K562 (cell line): Measurements from ENCODE around the gene VWA7. TPM values are rescaled to one million over a fixed set of nuclear protein-coding genes. Genes with fewer than 3 reads are reported as not detected.
A peak's percentile ranks its signal among the peaks of the same experiment; 100 is the strongest.

Experiments
- CBX8 ChIP-seq: fragments of 200-600 bp; sonication (generic); IDR thresholded peaks from 2 replicates; pipeline ENCODE4 v1.6.1; 2012; ENCODE audit warnings: borderline replicate concordance, mixed run types, low read depth, mild to moderate bottlenecking, moderate library complexity, mixed read lengths, low read length, control low read depth, inconsistent platforms; ENCODE audit not compliant: poor library complexity, severe bottlenecking; ENCODE audit errors: extremely low read depth
- CHD7 ChIP-seq: fragments of 200-600 bp; sonication (generic); IDR thresholded peaks from one replicate; pipeline ENCODE4 v1.6.1; 2012; ENCODE audit warnings: mild to moderate bottlenecking, low read depth, low read length, inconsistent platforms
- NRF1 ChIP-seq, 2 experiments: fragments of 450-650 bp; IDR thresholded peaks in 1 of 2; conservative IDR thresholded peaks in 1 of 2; 2 replicates each; pipeline ENCODE4 v1.6.1; 2014; ENCODE audit warnings: mild to moderate bottlenecking in 2 of 2
- SMC3 ChIP-seq: conservative IDR thresholded peaks from 2 replicates; pipeline ENCODE4 v1.6.1; 2011; ENCODE audit warnings: low read depth, low read length, improper control_type of control experiment; ENCODE audit not compliant: insufficient read depth
- ZNF274 ChIP-seq: IDR thresholded peaks from 2 replicates; pipeline ENCODE4 v1.6.1; 2011; ENCODE audit warnings: low read depth, mild to moderate bottlenecking, low read length, moderate library complexity, borderline replicate concordance
- ZNF431 ChIP-seq: sonication (generic); formaldehyde crosslinking; IDR thresholded peaks from 2 replicates; pipeline ENCODE4 v1.8.0; 2022; ENCODE audit warnings: mild to moderate bottlenecking, missing genetic modification reagents
- ZNF764 ChIP-seq: fragments of 250-450 bp; sonication (Bioruptor Pico); IDR thresholded peaks from 2 replicates; pipeline ENCODE4 v1.4.0; 2020; ENCODE audit warnings: low read depth, mild to moderate bottlenecking, moderate library complexity
- polyA plus RNA-seq, 8 experiments: library from polyadenylated mRNA; depleted of rRNA in 4 of 8; stranded (reverse) in 5 of 8; unstranded in 3 of 8; fragments of >200 nt; fragmentation: Nextera tagmentation in 2 of 8; fragmentation: Illumina TruSeq in 1 of 8; extraction: Ambion mirVana in 2 of 8; extraction: Trizol in 1 of 8; gene quantifications; 2 replicates each; pipeline versions ENCODE4 v1.2.1 to v1.2.3, GENCODE V29; 2011 to 2014; ENCODE audit warnings: inconsistent platforms in 1 of 8, missing spikeins in 1 of 8
- total RNA-seq, 7 experiments: library from RNA; depleted of rRNA in 6 of 7; stranded (reverse); fragments of >200 nt in 6 of 7; fragmentation: Illumina TruSeq in 2 of 7; extraction: Trizol in 2 of 7; gene quantifications; 2 replicates each; pipeline versions ENCODE4 v1.2.1 to v1.2.3, GENCODE V29; 2011 to 2021; ENCODE audit warnings: low replicate concordance in 1 of 7
- TF ChIP-seq, protein P1 (sequence below): fragments of 450-650 bp; IDR thresholded peaks from one replicate; pipeline ENCODE4 v1.6.1; 2018; ENCODE audit warnings: mild to moderate bottlenecking, moderate library complexity; ENCODE audit not compliant: partially characterized antibody

VWA7 gene
- total and polyA plus RNA-seq, 9 of the 15 experiments (the other 6 are each of a cell fraction or from before 2014, with no cell fraction given), result 0.18 to 2.9 (median 0.95) TPM

DNA sequence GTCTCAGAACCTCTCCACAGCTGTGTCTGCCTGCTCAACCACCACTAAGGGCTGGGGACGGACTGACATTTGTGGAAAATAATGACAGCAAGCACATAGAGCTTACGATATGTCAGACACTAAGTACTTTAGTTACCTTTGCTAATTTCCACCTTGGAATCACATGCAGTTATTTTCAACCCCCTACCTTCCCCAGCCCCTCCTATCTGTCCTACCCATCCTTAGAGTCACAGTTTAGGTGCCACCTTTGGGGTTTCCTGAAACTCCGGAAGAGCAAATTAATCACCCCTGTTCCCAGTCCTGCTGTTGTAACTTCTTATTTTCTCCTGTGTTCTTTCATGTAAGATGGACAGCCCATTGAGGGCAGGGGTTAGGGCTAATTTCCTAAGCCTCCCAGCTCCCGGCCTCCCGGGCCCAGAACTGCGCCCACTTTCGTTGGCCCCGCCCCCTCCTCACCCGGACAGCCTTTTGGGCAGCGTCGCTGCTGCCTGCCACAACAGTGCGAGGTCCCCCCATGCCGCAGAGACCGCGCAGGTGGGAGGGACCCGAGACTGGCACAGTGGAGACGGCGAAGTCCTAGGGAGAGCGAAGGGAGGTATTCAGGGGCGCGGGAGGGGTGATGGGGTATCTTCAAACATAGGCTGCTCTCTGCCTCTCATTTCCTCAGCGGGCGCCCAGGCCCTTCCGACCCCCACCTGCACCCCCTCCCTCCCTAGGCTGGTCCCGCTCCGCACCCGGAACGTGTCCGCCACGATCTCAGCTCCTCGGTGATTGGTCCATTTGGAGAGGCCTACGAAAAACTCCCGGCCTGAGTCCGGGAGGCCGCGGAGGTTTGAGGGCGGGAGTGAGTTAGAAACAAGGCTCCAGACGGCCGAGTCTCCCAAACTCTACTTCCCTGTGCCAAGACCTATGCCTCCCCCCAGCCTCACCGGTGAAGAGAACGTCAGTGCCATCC lies 49.1 kb downstream of the VWA7 start (continued):
- TF ChIP-seq CHD7 (no peak), CBX8 (no peak), ZNF764 (CRISPR knock-in tag) (no peak; the same call in 1 of the 2 replicates), ZNF274 (no peak), NRF1 (conservative IDR thresholded peaks at IDR 0.05 in 1 of 2, IDR thresholded peaks at IDR 0.05 in 1 of 2) (no peak; a peak in 1 of 4 replicates), SMC3 (no peak), ZNF431 (CRISPR knock-in tag) (0 out of 2 replicates have a peak, but pooled peaks have one; percentile 43)
- TF ChIP-seq, protein P1, sequence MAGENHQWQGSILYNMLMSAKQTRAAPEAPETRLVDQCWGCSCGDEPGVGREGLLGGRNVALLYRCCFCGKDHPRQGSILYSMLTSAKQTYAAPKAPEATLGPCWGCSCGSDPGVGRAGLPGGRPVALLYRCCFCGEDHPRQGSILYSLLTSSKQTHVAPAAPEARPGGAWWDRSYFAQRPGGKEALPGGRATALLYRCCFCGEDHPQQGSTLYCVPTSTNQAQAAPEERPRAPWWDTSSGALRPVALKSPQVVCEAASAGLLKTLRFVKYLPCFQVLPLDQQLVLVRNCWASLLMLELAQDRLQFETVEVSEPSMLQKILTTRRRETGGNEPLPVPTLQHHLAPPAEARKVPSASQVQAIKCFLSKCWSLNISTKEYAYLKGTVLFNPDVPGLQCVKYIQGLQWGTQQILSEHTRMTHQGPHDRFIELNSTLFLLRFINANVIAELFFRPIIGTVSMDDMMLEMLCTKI, result no peak
